AG04449 (cell line): Measurements from ENCODE around the gene CPOX.
A peak's percentile ranks its signal among the peaks of the same experiment; 100 is the strongest.

ENCODE experiments used
- CTCF ChIA-PET: fragments of 350-600 bp; formaldehyde crosslinking; extraction: SDS; loops from one replicate; lab custom pipeline; 2021; ENCODE audit warnings: antibody characterized with exemption; lab: Yijun Ruan, JAX
- POLR2A ChIA-PET: fragments of 400-600, 350-600 bp; formaldehyde crosslinking; extraction: SDS; loops from one replicate; lab custom pipeline; 2020; ENCODE audit warnings: antibody characterized with exemption, inconsistent platforms; lab: Yijun Ruan, JAX
- DNase-seq: peaks from one replicate; pipeline ENCODE4 v3.0.0-alpha.2; 2010; ENCODE audit warnings: low read depth, low spot score
- H3K4me3 ChIP-seq: 2 replicates; pipeline ENCODE4 v1.5.1; 2011; ENCODE audit warnings: low read depth, mild to moderate bottlenecking, control low read depth, low read length
- TF ChIP-seq, protein P1 (sequence below): IDR thresholded peaks from one replicate; pipeline ENCODE4 v1.5.1; 2011; ENCODE audit warnings: mild to moderate bottlenecking, moderate library complexity, low read length, control low read depth, inconsistent platforms; ENCODE audit not compliant: insufficient read depth; ENCODE audit errors: missing control alignments

The CPOX gene

DNA sequence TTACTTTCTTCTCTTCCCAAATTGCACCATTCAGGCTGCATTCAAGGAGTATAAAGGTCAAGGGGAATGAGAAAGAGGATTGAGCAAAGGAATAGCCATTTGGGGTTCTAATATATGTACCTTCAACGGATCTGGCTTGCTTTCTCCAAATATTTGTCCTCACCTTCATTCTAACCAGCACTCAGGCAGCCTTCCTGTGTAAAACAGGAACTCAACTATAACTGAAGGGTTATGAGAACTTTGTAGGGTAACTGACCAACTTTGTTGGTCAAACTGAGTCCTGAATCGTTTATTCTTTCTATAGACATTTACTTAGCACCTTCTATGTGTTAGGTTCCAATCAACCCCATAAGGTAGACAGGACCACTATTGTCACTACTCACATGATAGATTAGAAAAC, 5.1 kb upstream of the CPOX start:
- TF ChIP-seq, protein P1, sequence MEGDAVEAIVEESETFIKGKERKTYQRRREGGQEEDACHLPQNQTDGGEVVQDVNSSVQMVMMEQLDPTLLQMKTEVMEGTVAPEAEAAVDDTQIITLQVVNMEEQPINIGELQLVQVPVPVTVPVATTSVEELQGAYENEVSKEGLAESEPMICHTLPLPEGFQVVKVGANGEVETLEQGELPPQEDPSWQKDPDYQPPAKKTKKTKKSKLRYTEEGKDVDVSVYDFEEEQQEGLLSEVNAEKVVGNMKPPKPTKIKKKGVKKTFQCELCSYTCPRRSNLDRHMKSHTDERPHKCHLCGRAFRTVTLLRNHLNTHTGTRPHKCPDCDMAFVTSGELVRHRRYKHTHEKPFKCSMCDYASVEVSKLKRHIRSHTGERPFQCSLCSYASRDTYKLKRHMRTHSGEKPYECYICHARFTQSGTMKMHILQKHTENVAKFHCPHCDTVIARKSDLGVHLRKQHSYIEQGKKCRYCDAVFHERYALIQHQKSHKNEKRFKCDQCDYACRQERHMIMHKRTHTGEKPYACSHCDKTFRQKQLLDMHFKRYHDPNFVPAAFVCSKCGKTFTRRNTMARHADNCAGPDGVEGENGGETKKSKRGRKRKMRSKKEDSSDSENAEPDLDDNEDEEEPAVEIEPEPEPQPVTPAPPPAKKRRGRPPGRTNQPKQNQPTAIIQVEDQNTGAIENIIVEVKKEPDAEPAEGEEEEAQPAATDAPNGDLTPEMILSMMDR, result no peak
- POLR2A ChIA-PET, result no interaction called here
- DNase-seq, result no peak
- CTCF ChIA-PET, result interaction anchor here (0.7 to 9.6 kb wide), 11 partner anchors 8 to 216 kb away, joined by 3 to 267 read pairs (median 9); no protein-coding TSS in a partner anchor
- no peak overlapping the region for H3K4me3 ChIP-seq

DNA sequence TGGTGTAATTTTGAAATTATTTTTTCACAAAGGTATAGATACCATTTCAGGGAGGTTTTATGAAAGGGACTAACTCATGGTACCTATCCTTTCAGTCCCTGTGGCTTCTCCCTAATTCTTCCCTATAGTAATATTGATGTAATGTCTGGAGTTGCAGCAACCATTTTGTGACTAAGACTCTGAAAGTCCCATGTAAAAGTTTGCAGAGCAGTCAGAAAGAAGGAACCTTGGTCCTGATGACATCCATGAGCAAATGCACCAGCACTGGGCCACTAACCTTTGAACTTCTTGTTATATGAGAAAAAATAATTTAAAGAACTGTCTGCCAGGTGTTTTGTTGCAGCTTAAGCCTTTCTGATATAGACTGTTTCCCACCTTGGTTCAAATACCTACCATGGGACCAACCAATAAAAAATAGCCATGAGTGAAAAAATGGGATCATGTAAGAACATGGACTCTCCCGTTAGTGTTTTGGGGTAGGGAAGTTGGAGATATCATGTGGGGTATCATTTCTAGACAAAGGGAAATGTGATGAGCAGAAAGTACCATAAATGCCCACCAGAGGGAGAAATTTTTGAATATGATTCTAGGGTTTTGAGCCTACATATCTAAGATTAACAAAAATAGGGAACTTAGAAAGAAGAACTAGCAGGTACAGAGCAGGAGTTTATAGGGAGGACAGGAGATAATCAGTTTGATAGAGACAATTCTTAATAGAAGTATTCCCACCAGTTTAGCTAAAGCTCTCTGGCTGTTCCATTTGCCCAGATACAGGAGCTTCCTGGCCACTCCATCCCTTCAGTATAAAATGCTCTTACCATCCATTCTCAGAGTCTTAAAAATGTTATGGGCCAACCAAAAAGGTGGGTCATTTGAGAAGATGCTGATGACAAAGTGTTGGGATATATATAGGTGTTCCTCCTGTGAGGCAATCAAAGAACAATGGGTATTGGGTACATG, 3.4 kb upstream of the CPOX start:
- no peak overlapping the region for H3K4me3 ChIP-seq
- ChIA-PET POLR2A (no interaction called here), CTCF (interaction anchor here (0.9 to 9.6 kb wide), 28 partner anchors 10 to 556 kb away, joined by 3 to 153 read pairs (median 3); no protein-coding TSS in a partner anchor)
- TF ChIP-seq, protein P1, result peak; percentile 40
- no peak for DNase-seq

DNA sequence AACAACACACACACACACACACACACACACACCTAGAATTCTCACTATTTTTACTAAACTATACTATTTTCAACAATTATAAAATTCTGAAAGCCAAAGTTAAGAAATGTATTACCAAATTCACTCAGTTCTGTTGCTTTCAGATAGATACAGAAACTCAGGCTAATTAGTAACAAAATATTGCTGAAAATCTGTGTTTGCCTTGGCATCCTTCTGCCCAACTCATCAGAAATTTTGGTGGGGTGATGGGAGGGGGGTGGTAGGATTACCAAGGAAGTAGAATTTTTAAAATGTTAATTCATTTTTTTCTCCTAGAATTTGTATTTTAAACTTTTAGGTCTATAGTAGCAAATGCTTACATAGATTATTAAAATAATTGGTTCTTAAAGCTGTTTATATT, 2.7 kb upstream of the CPOX start:
- ChIA-PET POLR2A (no interaction called here), CTCF (interaction anchor here (0.9 to 9.6 kb wide), 18 partner anchors 11 to 397 kb away, joined by 3 to 153 read pairs (median 4); no protein-coding TSS in a partner anchor)
- TF ChIP-seq, protein P1, result no peak
- DNase-seq, result no peak
- H3K4me3 ChIP-seq, result no peak overlapping the region

DNA sequence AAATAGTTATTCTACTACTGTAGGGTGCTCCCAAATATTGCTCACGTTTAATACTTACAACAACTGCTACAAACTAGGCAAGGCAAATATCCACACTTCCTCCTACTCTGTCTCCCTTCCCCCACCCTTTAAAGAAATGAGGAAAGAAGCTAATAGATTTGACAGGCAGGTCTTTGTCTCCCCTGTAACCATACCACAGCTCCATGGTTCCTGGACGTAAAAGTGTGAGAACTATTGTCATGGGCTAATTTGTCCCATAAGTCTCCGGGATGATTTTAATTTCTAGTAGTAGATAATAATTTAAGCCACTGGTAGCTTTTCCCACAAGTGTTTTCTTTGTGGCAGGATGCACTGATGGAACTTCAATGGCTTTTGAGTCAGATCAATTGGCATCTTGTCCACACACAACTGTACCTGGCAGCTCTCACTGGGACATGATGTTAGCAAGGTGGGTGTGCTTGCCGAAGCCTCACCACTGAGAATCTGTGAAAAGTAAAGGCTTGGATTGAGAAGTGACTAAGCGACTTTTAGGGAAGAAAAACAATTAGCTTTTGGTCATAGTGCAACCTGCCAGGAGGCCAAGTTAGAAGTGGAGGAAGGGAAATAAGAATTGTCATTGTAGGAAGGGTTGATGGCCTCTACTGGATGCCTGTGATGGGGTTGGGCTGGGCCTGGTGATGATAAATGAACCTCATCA, 1.4 kb upstream of the CPOX start:
- H3K4me3 ChIP-seq, result no peak overlapping the region
- no peak for DNase-seq
- ChIA-PET CTCF (interaction anchor here (0.7 to 9.6 kb wide), 9 partner anchors 8 to 398 kb away, joined by 3 to 153 read pairs (median 16); no protein-coding TSS in a partner anchor), POLR2A (no interaction called here)
- TF ChIP-seq, protein P1, result no peak

DNA sequence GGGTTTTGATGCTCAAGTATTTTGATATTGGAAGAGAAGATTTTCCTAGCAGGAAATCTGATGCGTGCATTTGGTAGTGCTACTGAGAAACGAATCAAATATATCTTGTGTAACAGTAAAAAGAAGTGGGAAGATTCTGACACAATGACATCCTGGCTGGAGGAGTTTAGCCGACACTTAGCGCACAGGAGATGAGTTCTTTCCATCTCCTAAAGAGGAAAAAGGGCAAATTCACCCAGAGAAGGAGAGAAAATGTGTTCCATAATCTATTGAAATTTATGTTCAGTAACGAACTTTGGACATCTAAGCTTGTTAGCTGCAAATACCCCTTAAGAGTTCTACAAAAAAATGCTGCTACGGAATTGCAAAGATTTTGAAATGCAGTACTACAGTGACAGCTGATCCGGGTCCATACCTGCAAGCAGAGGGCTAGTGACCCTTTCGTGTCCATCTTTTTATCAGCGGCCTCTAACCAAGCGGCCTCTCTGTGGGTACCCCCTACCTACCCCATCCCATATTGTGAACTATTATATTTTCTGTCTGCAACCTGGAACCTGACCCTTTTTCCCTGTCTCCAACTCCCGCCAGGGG, 971 bp downstream of the CPOX start:
- no peak for DNase-seq
- POLR2A ChIA-PET, result no interaction called here

More for the DNA sequence above, 971 bp downstream of the CPOX start:
- TF ChIP-seq, protein P1, result no peak
- H3K4me3 ChIP-seq, result peak overlapping the region; percentile 83
- CTCF ChIA-PET, result interaction anchor here (1.0 to 9.6 kb wide), 8 partner anchors 11 to 401 kb away, joined by 3 to 153 read pairs (median 6); no protein-coding TSS in a partner anchor
